ENCODE measurements around the gene DMGDH.

The DMGDH gene

GRCh38 chr5:79093762-79094161 lies 24.3 kb upstream of the DMGDH start:
- WGBS, 2 experiments (ENCODE audit: insufficient coverage in 2 of 2) = 80 to 100% methylated on average over 2 to 3 of the region's 3 CpGs
- no peaks in the 10 kb centered on the region for H3K4me1 ChIP-seq (ENCODE audit: control insufficient read depth, insufficient read depth, low read length, poor library complexity, severe bottlenecking)

DNA sequence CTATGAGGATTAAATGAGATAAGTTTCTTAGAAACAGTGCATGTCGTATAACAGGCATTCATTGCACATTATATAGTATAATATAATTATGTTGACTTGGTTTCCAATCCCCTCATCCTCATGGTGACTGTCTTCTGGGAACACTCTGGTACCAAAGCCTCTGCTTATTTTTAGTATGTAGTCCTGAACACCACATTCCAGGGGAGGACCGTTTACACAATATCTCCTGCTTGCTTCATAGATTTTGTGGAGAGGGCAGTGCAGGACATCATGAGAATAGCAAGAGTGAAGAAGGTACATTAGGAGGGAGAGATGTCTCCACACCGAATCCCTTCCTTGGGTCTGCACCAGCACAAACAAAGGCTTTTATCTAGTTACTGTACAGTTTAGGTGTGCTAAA lies 21.6 kb upstream of the DMGDH start:
- no peaks in the 10 kb centered on the region for H3K36me3 ChIP-seq (ENCODE audit: control insufficient read depth, insufficient read depth, low read length)
- H3K4me1 ChIP-seq (ENCODE audit: control insufficient read depth, insufficient read depth, low read length, poor library complexity, severe bottlenecking) = peaks cover 2% of the 10 kb centered on the region
- 100% methylated on average over 1 to 2 of the region's 3 CpGs for WGBS, 2 experiments (ENCODE audit: insufficient coverage in 2 of 2)
- no peaks in the 10 kb centered on the region for H3K9me3 ChIP-seq (ENCODE audit: control insufficient read depth, low read length)
- no peak overlapping the region for H3K4me3 ChIP-seq (ENCODE audit: extremely low read depth, insufficient read depth, low read length, poor library complexity, severe bottlenecking)
- H3K27ac ChIP-seq (ENCODE audit: low read depth, low read length, severe bottlenecking) = no peak overlapping the region

More at GRCh38 chr5:79093762-79094161, 24.3 kb upstream of the DMGDH start:
- Histone ChIP-seq H3K27ac (ENCODE audit: low read depth, low read length, severe bottlenecking) (no peak overlapping the region), H3K4me3 (ENCODE audit: extremely low read depth, insufficient read depth, low read length, poor library complexity, severe bottlenecking) (no peak overlapping the region), H3K9me3 (ENCODE audit: control insufficient read depth, low read length) (no peaks in the 10 kb centered on the region), H3K36me3 (ENCODE audit: control insufficient read depth, insufficient read depth, low read length) (no peaks in the 10 kb centered on the region)

- 81 to 89% methylated on average over 3 of the region's 4 CpGs for WGBS, 2 experiments (ENCODE audit: insufficient coverage in 2 of 2)
- H3K9me3 ChIP-seq (ENCODE audit: control insufficient read depth, low read length) = no peaks in the 10 kb centered on the region
- no peaks in the 10 kb centered on the region for H3K36me3 ChIP-seq (ENCODE audit: control insufficient read depth, insufficient read depth, low read length)
- H3K27ac ChIP-seq (ENCODE audit: low read depth, low read length, severe bottlenecking) = no peak overlapping the region
- H3K4me3 ChIP-seq (ENCODE audit: extremely low read depth, insufficient read depth, low read length, poor library complexity, severe bottlenecking) = no peak overlapping the region
- peaks cover 3% of the 10 kb centered on the region for H3K4me1 ChIP-seq (ENCODE audit: control insufficient read depth, insufficient read depth, low read length, poor library complexity, severe bottlenecking)
These were observed 19.0 kb upstream of the DMGDH start for GRCh38 chr5:79088507-79088906.

- Histone ChIP-seq H3K4me3 (ENCODE audit: extremely low read depth, insufficient read depth, low read length, poor library complexity, severe bottlenecking) (no peak overlapping the region), H3K9me3 (ENCODE audit: control insufficient read depth, low read length) (no peaks in the 10 kb centered on the region), H3K4me1 (ENCODE audit: control insufficient read depth, insufficient read depth, low read length, poor library complexity, severe bottlenecking) (peaks cover 3% of the 10 kb centered on the region), H3K27ac (ENCODE audit: low read depth, low read length, severe bottlenecking) (no peak overlapping the region), H3K36me3 (ENCODE audit: control insufficient read depth, insufficient read depth, low read length) (no peaks in the 10 kb centered on the region)
- WGBS, 2 experiments (ENCODE audit: insufficient coverage in 2 of 2) = 72 to 94% methylated on average over 2 of the region's 2 CpGs
These were observed 16.6 kb upstream of the DMGDH start for GRCh38 chr5:79086116-79086515.

- 78 to 100% methylated on average over 3 to 4 of the region's 5 CpGs for WGBS, 2 experiments (ENCODE audit: insufficient coverage in 2 of 2)
These were observed 12.3 kb upstream of the DMGDH start for GRCh38 chr5:79081779-79082178.

DNA sequence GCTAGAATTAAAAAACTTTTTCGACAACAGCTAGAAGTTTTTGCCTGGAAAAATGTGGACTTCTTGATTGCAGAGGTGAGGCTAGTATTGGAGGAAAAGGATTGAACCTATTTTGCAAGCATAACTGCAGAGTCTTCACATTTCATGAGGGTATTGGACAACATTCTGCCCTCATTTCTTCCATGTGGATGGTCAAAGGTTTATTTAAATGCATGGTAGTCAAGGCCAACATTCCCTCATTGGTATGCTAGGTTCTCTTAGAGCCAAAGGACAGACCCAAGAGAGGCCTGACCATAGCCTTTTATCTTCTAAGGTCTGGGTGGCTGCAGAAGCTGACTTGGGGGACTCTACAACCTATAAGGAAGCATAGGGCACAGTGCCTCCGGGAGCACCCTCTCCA lies 11.3 kb upstream of the DMGDH start:
- Histone ChIP-seq H3K9me3 (ENCODE audit: control insufficient read depth, low read length) (no peaks in the 10 kb centered on the region), H3K4me1 (ENCODE audit: control insufficient read depth, insufficient read depth, low read length, poor library complexity, severe bottlenecking) (no peaks in the 10 kb centered on the region), H3K4me3 (ENCODE audit: extremely low read depth, insufficient read depth, low read length, poor library complexity, severe bottlenecking) (no peak overlapping the region), H3K27ac (ENCODE audit: low read depth, low read length, severe bottlenecking) (no peak overlapping the region), H3K36me3 (ENCODE audit: control insufficient read depth, insufficient read depth, low read length) (no peaks in the 10 kb centered on the region)
- 67 to 86% methylated on average over 1 of the region's 2 CpGs for WGBS, 2 experiments (ENCODE audit: insufficient coverage in 2 of 2)

More at GRCh38 chr5:79081779-79082178, 12.3 kb upstream of the DMGDH start:
- Histone ChIP-seq H3K4me1 (ENCODE audit: control insufficient read depth, insufficient read depth, low read length, poor library complexity, severe bottlenecking) (peaks cover 3% of the 10 kb centered on the region), H3K4me3 (ENCODE audit: extremely low read depth, insufficient read depth, low read length, poor library complexity, severe bottlenecking) (no peak overlapping the region), H3K27ac (ENCODE audit: low read depth, low read length, severe bottlenecking) (no peak overlapping the region), H3K36me3 (ENCODE audit: control insufficient read depth, insufficient read depth, low read length) (no peaks in the 10 kb centered on the region), H3K9me3 (ENCODE audit: control insufficient read depth, low read length) (no peaks in the 10 kb centered on the region)

DNA sequence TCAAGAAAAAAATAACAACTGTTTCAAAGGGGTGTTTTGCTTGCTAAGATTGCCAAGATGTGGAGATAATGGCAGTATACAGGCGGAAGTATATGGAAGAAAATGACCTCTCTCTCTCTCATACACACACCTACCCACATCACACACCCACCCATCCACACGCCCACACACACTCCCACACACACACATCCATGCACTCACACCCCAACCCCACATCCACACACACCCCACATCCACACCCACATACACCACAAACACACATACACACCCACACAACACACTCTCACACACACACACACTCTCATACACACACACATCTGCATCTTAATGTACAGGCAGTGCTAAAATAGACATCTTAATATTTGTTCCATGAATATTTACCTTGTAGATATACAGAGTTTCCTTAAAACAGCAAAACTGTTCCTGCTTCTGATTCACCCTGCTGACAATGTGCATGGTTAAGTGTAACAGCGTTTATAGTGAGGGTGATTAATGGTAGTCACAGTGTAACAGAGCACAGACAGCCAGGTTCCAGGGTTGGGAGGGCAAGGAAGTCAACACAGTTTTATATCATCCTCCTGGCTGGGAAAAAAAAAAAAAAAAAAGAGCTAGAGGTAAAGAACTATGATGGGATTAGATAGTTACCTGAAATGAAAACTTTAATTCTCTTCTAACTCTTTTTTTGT lies 8.3 kb upstream of the DMGDH start:
- H3K36me3 ChIP-seq (ENCODE audit: control insufficient read depth, insufficient read depth, low read length) = no peaks in the 10 kb centered on the region
- no peak overlapping the region for H3K27ac ChIP-seq (ENCODE audit: low read depth, low read length, severe bottlenecking)
- WGBS, 2 experiments (ENCODE audit: insufficient coverage in 2 of 2) = 83% methylated on average over 2 of the region's 3 CpGs; no CpG with 5 or more reads in 1 of the 2 experiments
- peaks cover 6% of the 10 kb centered on the region for H3K4me1 ChIP-seq (ENCODE audit: control insufficient read depth, insufficient read depth, low read length, poor library complexity, severe bottlenecking)
- no peak overlapping the region for H3K4me3 ChIP-seq (ENCODE audit: extremely low read depth, insufficient read depth, low read length, poor library complexity, severe bottlenecking)
- H3K9me3 ChIP-seq (ENCODE audit: control insufficient read depth, low read length) = peaks cover 17% of the 10 kb centered on the region

DNA sequence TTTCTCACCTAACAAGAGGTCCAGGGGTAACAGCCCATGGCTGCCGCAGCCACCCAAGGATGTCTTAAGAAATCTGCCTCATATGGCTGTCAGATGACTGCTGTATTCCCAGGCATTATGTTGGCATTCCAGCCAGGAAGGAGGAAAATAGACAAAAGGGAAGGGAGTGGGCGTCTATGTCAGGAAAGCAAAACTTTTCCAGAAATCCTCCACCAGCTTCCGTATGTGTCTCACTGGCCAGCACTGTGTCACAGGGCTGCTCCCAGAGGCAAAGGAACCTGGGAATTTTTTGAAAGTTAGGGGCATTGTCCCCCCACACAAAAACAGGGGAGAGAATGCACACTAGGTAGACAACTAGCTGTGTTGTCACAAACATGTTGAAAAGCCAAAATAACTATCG lies 7.3 kb upstream of the DMGDH start:
- H3K9me3 ChIP-seq (ENCODE audit: control insufficient read depth, low read length) = peaks cover 17% of the 10 kb centered on the region
- no peak overlapping the region for H3K4me3 ChIP-seq (ENCODE audit: extremely low read depth, insufficient read depth, low read length, poor library complexity, severe bottlenecking)
- H3K27ac ChIP-seq (ENCODE audit: low read depth, low read length, severe bottlenecking) = no peak overlapping the region
- H3K4me1 ChIP-seq (ENCODE audit: control insufficient read depth, insufficient read depth, low read length, poor library complexity, severe bottlenecking) = peaks cover 6% of the 10 kb centered on the region
- no peaks in the 10 kb centered on the region for H3K36me3 ChIP-seq (ENCODE audit: control insufficient read depth, insufficient read depth, low read length)
- 60 to 100% methylated on average over 1 to 3 of the region's 4 CpGs for WGBS, 2 experiments (ENCODE audit: insufficient coverage in 2 of 2)

GRCh38 chr5:79075646-79076426 lies 6.4 kb upstream of the DMGDH start:
- H3K36me3 ChIP-seq (ENCODE audit: control insufficient read depth, insufficient read depth, low read length) = no peaks in the 10 kb centered on the region
- H3K9me3 ChIP-seq (ENCODE audit: control insufficient read depth, low read length) = peaks cover 17% of the 10 kb centered on the region
- no peak overlapping the region for H3K4me3 ChIP-seq (ENCODE audit: extremely low read depth, insufficient read depth, low read length, poor library complexity, severe bottlenecking)
- peaks cover 6% of the 10 kb centered on the region for H3K4me1 ChIP-seq (ENCODE audit: control insufficient read depth, insufficient read depth, low read length, poor library complexity, severe bottlenecking)
- WGBS, 2 experiments (ENCODE audit: insufficient coverage in 2 of 2) = 91 to 92% methylated on average over 7 to 9 of the region's 11 CpGs
- no peak overlapping the region for H3K27ac ChIP-seq (ENCODE audit: low read depth, low read length, severe bottlenecking)

- 89 to 96% methylated on average over 5 to 6 of the region's 6 CpGs for WGBS, 2 experiments (ENCODE audit: insufficient coverage in 2 of 2)
- peaks cover 17% of the 10 kb centered on the region for H3K9me3 ChIP-seq (ENCODE audit: control insufficient read depth, low read length)
These were observed 5.2 kb upstream of the DMGDH start for GRCh38 chr5:79074641-79075040.

GRCh38 chr5:79070350-79070667 lies 835 bp upstream of the DMGDH start:
- Histone ChIP-seq H3K27ac (ENCODE audit: low read depth, low read length, severe bottlenecking) (no peak overlapping the region), H3K4me3 (ENCODE audit: extremely low read depth, insufficient read depth, low read length, poor library complexity, severe bottlenecking) (no peak overlapping the region), H3K9me3 (ENCODE audit: control insufficient read depth, low read length) (peaks cover 17% of the 10 kb centered on the region), H3K36me3 (ENCODE audit: control insufficient read depth, insufficient read depth, low read length) (no peaks in the 10 kb centered on the region), H3K4me1 (ENCODE audit: control insufficient read depth, insufficient read depth, low read length, poor library complexity, severe bottlenecking) (peaks cover 6% of the 10 kb centered on the region)
- WGBS, 2 experiments (ENCODE audit: insufficient coverage in 2 of 2) = 79% methylated on average over 4 of the region's 9 CpGs; no CpG with 5 or more reads in 1 of the 2 experiments

More at GRCh38 chr5:79074641-79075040, 5.2 kb upstream of the DMGDH start:
- Histone ChIP-seq H3K27ac (ENCODE audit: low read depth, low read length, severe bottlenecking) (no peak overlapping the region), H3K4me1 (ENCODE audit: control insufficient read depth, insufficient read depth, low read length, poor library complexity, severe bottlenecking) (peaks cover 6% of the 10 kb centered on the region), H3K4me3 (ENCODE audit: extremely low read depth, insufficient read depth, low read length, poor library complexity, severe bottlenecking) (no peak overlapping the region), H3K36me3 (ENCODE audit: control insufficient read depth, insufficient read depth, low read length) (no peaks in the 10 kb centered on the region)

All from mesodermal cell (in vitro differentiated cells).